Measurements from ENCODE around the gene LIMA1.

DNA sequence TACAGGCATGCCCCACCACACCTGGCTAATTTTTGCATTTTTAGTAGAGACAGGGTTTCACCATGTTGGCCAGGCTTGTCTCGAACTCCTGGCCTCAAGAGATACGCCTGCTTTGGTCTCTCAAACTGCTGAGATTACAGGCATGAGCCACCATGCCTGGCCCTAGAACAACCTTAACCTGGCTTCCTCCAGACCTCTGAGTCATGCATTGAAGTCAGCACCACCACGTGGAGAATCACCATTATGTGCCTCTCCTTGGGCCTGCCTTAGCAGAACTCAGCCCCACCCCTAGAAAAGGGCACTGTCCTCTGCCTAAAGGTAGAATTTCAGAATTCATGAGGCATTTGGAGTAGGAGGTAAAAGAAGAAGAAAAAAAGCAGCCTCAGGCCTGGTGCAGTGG is 49.0 kb downstream of the LIMA1 start:
- TF ChIP-seq, protein P1, sequence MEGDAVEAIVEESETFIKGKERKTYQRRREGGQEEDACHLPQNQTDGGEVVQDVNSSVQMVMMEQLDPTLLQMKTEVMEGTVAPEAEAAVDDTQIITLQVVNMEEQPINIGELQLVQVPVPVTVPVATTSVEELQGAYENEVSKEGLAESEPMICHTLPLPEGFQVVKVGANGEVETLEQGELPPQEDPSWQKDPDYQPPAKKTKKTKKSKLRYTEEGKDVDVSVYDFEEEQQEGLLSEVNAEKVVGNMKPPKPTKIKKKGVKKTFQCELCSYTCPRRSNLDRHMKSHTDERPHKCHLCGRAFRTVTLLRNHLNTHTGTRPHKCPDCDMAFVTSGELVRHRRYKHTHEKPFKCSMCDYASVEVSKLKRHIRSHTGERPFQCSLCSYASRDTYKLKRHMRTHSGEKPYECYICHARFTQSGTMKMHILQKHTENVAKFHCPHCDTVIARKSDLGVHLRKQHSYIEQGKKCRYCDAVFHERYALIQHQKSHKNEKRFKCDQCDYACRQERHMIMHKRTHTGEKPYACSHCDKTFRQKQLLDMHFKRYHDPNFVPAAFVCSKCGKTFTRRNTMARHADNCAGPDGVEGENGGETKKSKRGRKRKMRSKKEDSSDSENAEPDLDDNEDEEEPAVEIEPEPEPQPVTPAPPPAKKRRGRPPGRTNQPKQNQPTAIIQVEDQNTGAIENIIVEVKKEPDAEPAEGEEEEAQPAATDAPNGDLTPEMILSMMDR (IDR thresholded peaks at IDR 0.05; ENCODE audit: insufficient read depth, low read length, poor library complexity, severe bottlenecking): no peak
- TF ChIP-seq EZH2phosphoT487 (conservative IDR thresholded peaks at IDR 0.05; ENCODE audit: low read length): no peak
